NT2/D1 (cell line): ENCODE results near the gene KLHL24.
"Not testable (repeated sequence)": the region's sequence is repeated elsewhere in the genome, so short reads cannot be mapped to it uniquely, and the experiment has no call there.

Experiments used
- DNase-seq: peaks from one replicate; pipeline ENCODE4 v3.0.0-alpha.2; 2011; ENCODE audit warnings: low read depth, low spot score
- H3K27me3 ChIP-seq: 2 replicates; pipeline ENCODE4 v1.6.0; 2011; ENCODE audit warnings: mild to moderate bottlenecking; ENCODE audit not compliant: insufficient read length, insufficient read depth
- H3K36me3 ChIP-seq: 2 replicates; pipeline ENCODE4 v1.6.1; 2011; ENCODE audit warnings: mild to moderate bottlenecking, low read length, mixed read lengths; ENCODE audit not compliant: insufficient read depth, insufficient read length
- H3K4me1 ChIP-seq: 2 replicates; pipeline ENCODE4 v1.5.1; 2011; ENCODE audit not compliant: insufficient read depth, insufficient read length
- H3K4me3 ChIP-seq: 2 replicates; pipeline ENCODE4 v1.5.1; 2011; ENCODE audit warnings: low read depth; ENCODE audit not compliant: insufficient read length
- H3K9ac ChIP-seq: 2 replicates; pipeline ENCODE4 v1.6.0; 2011; ENCODE audit warnings: low read depth; ENCODE audit not compliant: insufficient read length
- H3K9me3 ChIP-seq: 2 replicates; pipeline ENCODE4 v1.5.1; 2011; ENCODE audit warnings: mild to moderate bottlenecking, low read length; ENCODE audit not compliant: insufficient read depth
- SUZ12 ChIP-seq: IDR thresholded peaks from 2 replicates; pipeline ENCODE4 v1.6.1; 2011; ENCODE audit not compliant: insufficient read length, insufficient read depth; ENCODE audit errors: extremely low read depth
- YY1 ChIP-seq: IDR thresholded peaks from 2 replicates; pipeline ENCODE4 v1.6.1; 2011; ENCODE audit not compliant: insufficient read length, insufficient read depth
- ZNF274 ChIP-seq: IDR thresholded peaks from 2 replicates; pipeline ENCODE4 v1.6.1; 2011; ENCODE audit warnings: mild to moderate bottlenecking, low read depth, low read length

The KLHL24 gene

GRCh38 chr3:183637106-183637486, 1.7 kb downstream of the KLHL24 start:
- Histone ChIP-seq H3K9ac (peak overlapping the region; percentile 85), H3K9me3 (no peaks in the 10 kb centered on the region), H3K4me1 (no peaks in the 10 kb centered on the region), H3K4me3 (peak overlapping the region; percentile 87), H3K36me3 (no peaks in the 10 kb centered on the region), H3K27me3 (no peaks in the 10 kb centered on the region)
- no peak for TF ChIP-seq SUZ12
- TF ChIP-seq YY1: no peak
- no peak for TF ChIP-seq ZNF274
- no peak for DNase-seq

GRCh38 chr3:183637633-183638032, 2.2 kb downstream of the KLHL24 start:
- not testable (repeated sequence) for H3K27me3 ChIP-seq, H3K9me3 ChIP-seq, H3K4me3 ChIP-seq, H3K36me3 ChIP-seq, H3K9ac ChIP-seq, DNase-seq, H3K4me1 ChIP-seq

GRCh38 chr3:183638101-183638852, 2.9 kb downstream of the KLHL24 start:
- no peak for TF ChIP-seq YY1
- no peak for TF ChIP-seq ZNF274
- TF ChIP-seq SUZ12: no peak
- no peaks in the 10 kb centered on the region for H3K9me3 ChIP-seq
- H3K4me3 ChIP-seq: no peak overlapping the region
- H3K4me1 ChIP-seq: no peaks in the 10 kb centered on the region
- H3K36me3 ChIP-seq: no peaks in the 10 kb centered on the region
- no peak for DNase-seq
- H3K27me3 ChIP-seq: no peaks in the 10 kb centered on the region
- no peak overlapping the region for H3K9ac ChIP-seq

- not testable (repeated sequence) for H3K9ac ChIP-seq, H3K4me1 ChIP-seq, H3K9me3 ChIP-seq, DNase-seq, H3K4me3 ChIP-seq, H3K27me3 ChIP-seq, H3K36me3 ChIP-seq
These were observed 5.2 kb downstream of the KLHL24 start for GRCh38 chr3:183640635-183641034.

GRCh38 chr3:183641882-183642281, 6.5 kb downstream of the KLHL24 start:
- no peak for DNase-seq
- no peaks in the 10 kb centered on the region for H3K36me3 ChIP-seq
- no peaks in the 10 kb centered on the region for H3K4me1 ChIP-seq
- TF ChIP-seq ZNF274 (no peak), YY1 (no peak)
- H3K4me3 ChIP-seq: no peak overlapping the region
- H3K27me3 ChIP-seq: no peaks in the 10 kb centered on the region
- H3K9me3 ChIP-seq: no peaks in the 10 kb centered on the region
- H3K9ac ChIP-seq: no peak overlapping the region

GRCh38 chr3:183644244-183644643, 8.8 kb downstream of the KLHL24 start:
- DNase-seq: no peak
- Histone ChIP-seq H3K4me3 (no peak overlapping the region), H3K27me3 (no peaks in the 10 kb centered on the region), H3K4me1 (no peaks in the 10 kb centered on the region), H3K36me3 (no peaks in the 10 kb centered on the region), H3K9me3 (no peaks in the 10 kb centered on the region; the same call in 1 of the 2 replicates), H3K9ac (no peak overlapping the region)
- TF ChIP-seq YY1: no peak
- TF ChIP-seq SUZ12: no peak
- TF ChIP-seq ZNF274: no peak

- Histone ChIP-seq H3K27me3 (no peaks in the 10 kb centered on the region), H3K36me3 (no peaks in the 10 kb centered on the region), H3K4me3 (no peak overlapping the region), H3K9ac (no peak overlapping the region), H3K4me1 (no peaks in the 10 kb centered on the region), H3K9me3 (no peaks in the 10 kb centered on the region; the same call in 1 of the 2 replicates)
- no peak for DNase-seq
- TF ChIP-seq YY1 (no peak), ZNF274 (no peak)
These were observed 9.8 kb downstream of the KLHL24 start for GRCh38 chr3:183645254-183645653.

- H3K9ac ChIP-seq: no peak overlapping the region
- no peak overlapping the region for H3K4me3 ChIP-seq
- no peaks in the 10 kb centered on the region for H3K27me3 ChIP-seq
- H3K9me3 ChIP-seq: peaks cover 43% of the 10 kb centered on the region
- TF ChIP-seq SUZ12: no peak
- no peak for TF ChIP-seq YY1
- DNase-seq: no peak
- peaks cover 3% of the 10 kb centered on the region for H3K36me3 ChIP-seq
- no peaks in the 10 kb centered on the region for H3K4me1 ChIP-seq
These were observed 15.1 kb downstream of the KLHL24 start for GRCh38 chr3:183650554-183650953.
